Stimulated activated CD8-positive, alpha-beta memory T cell treated with anti-CD3 and anti-CD28 coated beads, Interleukin-15, amount 100 ng/mL, for 1 hour (primary cell): ENCODE results near the gene ARPC4.

Experiments
- DNase-seq: peaks from one replicate; pipeline ENCODE4 v3.0.0-alpha.2; 2020; ENCODE audit warnings: low read depth

The ARPC4 gene

DNA sequence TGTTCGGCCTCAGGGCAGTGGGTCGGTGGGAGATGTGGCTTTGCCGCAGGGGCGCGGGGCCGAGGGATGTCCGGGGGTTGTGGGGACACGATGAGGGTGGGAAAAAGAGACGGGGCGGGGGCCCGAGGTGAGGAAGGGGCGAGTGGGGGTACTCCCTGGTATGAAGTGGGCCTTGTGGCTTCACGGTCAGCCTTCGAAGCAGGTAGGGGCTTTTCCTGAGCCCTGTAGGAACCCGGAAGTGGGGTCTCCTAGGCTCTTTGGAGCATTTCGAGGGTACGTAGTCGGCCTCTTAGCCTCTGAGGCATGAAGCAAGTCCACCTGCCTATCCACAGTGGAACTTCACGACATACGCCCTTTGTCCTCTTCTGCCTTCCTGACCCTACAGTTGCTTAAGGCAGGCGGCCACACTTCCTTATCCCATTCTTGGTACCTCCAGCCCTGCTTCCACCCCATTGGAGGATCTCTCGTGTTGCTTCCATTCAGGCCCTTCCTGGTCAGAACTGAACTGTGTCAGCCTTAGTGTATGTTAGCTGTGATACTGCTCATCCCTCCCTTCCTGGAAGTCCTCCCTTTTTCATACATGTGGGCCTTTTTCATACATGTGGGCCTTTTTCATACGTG lies 389 bp downstream of the ARPC4 start:
- DNase-seq, result no peak

- DNase-seq, result no peak
These were observed 1.5 kb downstream of the ARPC4 start for GRCh38 chr3:9794400-9794799.

- DNase-seq, result no peak
These were observed 2.3 kb downstream of the ARPC4 start for GRCh38 chr3:9795207-9795606.

DNA sequence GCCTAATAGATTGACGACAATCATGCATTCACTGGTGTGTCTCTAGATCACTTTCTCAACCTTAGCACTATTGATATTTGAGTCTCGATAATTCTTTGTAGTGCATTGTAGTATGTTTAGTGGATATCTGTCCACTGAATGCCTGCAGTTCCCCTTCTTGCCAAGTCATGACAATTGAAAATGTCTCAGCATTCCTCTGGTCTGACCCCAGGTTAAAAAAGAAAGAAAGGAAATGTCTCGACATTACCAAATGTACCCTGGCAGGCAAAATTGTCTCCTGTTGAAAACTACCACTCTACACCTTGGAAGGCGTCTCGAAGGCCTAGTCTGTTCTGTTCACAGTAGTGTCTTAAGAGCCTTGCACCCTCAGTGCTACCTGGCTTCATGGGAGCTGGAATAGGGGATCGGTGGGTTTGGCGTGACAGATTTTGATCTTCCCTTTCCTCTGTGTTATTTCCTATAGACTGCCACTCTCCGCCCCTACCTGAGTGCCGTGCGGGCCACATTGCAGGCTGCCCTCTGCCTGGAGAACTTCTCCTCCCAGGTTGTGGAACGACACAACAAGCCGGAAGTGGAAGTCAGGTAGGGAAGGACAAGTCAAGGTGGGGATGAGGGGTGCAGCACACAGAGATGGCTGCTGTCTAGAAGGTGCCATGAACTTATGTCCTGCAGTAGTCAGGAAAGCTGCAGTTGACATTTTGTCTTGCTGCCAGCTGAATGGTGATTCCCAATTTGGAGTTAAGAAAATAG lies 4.5 kb downstream of the ARPC4 start:
- no peak for DNase-seq

- no peak for DNase-seq
These were observed 7.6 kb downstream of the ARPC4 start for GRCh38 chr3:9800529-9800928.

GRCh38 chr3:9803494-9803893 lies 10.6 kb downstream of the ARPC4 start:
- DNase-seq, result no peak

- DNase-seq, result no peak
These were observed 12.1 kb downstream of the ARPC4 start for GRCh38 chr3:9804996-9805395.

- no peak for DNase-seq
These were observed 13.3 kb downstream of the ARPC4 start for GRCh38 chr3:9806137-9806536.

DNA sequence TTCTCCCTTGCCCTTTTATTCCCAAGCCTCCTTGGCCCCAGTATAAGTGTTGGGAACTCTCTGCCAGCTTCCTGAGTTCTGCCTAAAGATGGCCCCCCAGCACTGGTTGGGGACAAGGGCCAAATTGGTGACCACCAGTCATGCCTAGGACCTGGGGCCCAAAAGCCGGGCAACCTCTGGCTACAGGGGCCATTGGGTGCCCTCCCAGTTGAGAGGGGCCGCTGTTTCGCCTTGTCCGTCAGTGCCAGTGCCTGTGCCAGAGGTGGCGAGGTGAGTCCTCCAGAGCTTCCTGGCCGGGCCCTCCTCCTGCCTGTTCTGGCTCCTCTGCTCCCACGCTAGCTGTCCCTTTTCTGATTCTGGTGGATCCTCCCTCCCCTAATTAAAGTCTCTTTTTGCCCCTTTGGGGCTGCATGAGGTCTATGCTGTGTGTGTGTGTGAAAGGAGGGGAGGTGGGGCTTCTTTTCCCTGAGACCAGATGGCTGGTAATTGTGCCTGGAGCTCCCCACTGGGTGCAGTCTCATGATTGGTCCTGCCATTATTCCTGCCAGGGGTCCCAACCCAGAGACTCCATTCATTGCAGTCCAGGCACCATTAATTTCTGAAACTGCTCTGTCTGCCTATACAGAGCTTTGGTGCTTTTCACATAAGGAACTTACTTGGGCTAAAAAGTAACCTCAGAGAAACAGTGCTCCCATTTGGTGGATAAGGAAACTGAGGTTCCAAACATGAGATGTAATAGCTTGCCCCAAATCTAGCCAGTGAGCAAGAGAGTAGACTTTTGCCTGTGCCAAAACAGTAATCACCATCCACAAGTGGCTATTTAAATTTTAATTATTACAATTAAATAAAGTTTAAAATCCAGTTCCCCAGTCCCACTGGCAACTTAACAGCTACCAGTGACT lies 14.1 kb downstream of the ARPC4 start:
- DNase-seq, result no peak

DNA sequence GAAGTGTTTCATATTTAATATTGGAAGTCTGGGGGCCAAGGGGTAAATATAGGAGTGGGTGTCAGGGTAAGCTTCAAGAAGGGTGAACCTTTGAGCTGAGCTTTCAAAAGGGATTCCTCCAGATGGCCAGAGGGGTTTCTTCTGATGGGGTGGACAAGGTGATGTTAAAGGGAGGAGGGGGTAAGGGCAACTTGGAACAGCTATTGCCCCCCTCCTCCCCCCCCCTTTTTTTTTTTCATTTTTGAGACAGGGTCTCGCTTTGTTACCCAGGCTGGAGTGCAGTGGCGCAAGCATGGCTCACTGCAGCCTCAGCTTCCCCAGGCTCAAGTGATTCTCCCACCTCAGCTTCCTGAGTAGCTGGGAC lies 15.1 kb downstream of the ARPC4 start:
- DNase-seq, result no peak

DNA sequence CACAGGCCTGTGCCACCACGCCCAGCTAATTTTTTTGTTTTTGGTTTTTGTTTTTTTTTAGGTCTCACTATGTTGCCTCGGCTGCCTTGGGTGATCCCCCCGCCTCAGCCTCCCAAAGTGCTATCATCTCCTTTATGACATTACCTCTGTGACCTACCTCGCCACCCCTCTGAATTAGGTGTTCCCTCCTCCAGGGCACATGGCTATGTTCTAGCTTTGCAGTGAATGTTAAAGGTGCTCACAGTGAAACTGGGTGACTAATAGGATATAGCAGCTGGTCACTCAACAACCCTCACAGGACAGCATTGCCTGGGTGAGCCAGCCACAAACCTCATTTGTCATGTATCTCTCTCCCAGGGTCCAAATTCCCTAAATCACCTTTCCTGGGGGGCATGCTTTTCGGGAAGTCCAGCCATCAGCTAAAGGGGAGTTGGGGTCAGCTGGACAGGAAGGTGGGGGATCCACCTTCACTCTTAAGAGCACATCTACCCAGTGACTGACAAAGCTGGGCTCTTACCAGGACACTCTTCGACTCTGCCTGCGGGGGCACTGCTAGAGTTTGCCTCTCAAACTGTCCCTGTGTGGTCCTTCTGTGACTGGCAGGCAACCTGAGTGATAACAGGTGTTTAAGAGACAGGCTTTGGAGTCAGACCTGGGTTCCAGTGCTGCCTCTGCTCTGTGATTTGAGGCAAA lies 15.6 kb downstream of the ARPC4 start:
- peak; percentile 13 for DNase-seq

GRCh38 chr3:9809239-9809614 lies 16.3 kb downstream of the ARPC4 start:
- no peak for DNase-seq

GRCh38 chr3:9809615-9810432 lies 16.9 kb downstream of the ARPC4 start, which contains the start of gene TTLL3:
Gene TTLL3 (plus strand): TSS chr3:9810262. CDS start chr3:9810662, 400 bp downstream.
- DNase-seq, result peak; percentile 8

- no peak for DNase-seq
These were observed 17.5 kb downstream of the ARPC4 start for GRCh38 chr3:9810433-9810770.

DNA sequence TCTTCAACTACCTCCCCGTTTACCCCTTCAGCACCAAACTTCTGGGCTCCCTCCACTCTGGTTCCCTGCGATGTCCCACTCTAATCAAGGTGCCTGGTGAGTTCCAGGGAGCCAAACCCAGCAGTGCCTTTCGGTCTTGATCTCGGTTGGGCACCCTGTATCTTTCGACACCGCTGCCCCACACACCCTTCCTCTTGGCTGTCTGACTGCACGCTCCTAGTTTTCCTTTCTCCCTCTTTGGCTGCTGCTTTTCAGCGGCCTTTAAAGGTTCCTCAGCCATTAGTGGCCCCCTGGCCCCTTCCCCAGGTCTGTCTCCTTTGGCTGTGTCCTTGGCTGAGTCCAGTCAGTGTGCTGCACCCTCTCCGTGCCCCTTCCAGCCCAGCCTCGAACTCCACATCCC lies 18.0 kb downstream of the ARPC4 start:
- no peak for DNase-seq

- no peak for DNase-seq
These were observed 20.1 kb downstream of the ARPC4 start for GRCh38 chr3:9812870-9813483.

DNA sequence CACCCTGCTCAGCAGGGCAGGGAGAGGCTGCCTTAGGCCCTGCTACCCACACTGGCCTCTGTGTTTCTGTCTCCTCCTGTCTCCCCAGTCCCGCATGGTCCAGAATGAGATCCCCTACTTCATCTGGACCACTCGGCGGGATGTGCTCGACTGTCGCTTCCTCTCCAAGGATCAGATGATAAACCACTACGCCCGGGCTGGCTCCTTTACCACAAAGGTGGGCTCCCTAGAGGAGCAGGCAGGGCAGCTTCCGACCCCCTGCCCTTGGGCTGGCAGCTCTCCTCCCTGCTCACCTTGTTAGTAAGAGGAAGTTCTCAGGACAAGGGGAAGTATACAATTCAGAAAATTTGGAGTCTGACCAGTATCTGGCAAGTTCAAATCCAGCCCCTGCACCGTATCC lies 23.1 kb downstream of the ARPC4 start:
- DNase-seq, result no peak

DNA sequence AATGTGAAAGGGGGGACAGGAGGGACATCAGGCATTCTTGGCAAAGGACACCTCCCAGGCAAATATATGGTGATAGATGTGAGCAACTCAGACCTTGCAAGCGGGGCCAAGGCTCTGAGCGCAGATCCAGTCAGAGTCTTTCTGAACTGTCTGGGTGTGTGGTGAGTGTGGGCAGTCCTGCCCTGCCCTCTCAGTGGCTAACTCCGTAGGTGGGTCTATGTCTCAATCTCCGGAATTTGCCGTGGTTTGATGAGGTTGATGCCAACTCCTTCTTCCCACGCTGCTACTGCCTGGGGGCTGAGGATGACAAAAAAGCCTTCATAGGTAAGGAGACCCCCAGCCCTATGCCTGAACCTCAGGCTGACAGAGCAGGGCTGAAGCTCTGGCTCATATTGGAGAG lies 24.6 kb downstream of the ARPC4 start:
- DNase-seq, result no peak

DNA sequence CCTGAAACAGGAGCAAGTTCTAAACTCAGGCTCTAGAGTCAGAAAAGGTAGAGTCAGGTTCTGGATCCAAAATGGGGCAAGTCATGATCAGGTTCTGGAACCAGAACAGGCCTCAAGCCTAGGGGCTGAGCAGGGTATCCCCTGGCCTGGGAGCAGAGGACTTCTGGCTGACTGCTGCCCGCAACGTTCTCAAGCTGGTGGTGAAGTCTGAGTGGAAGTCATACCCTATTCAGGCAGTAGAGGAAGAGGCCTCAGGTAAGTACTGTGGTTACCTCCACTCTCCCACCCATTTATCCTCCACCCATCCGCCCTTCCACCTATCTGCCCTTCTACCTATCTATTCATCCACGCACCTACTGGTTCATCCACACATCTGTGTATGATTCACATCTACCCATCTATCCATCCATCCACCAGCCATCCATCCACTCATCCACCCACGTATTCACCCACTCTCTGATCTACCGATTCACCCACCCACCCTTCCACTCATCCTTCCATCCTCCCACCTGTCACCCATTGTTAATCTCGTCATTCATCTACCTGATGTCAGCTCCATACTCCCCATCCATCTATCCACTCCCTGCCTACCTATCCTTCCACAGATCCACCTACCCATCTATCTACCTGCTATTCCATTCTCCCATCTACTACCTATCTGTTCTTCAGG lies 25.9 kb downstream of the ARPC4 start:
- DNase-seq, result no peak

DNA sequence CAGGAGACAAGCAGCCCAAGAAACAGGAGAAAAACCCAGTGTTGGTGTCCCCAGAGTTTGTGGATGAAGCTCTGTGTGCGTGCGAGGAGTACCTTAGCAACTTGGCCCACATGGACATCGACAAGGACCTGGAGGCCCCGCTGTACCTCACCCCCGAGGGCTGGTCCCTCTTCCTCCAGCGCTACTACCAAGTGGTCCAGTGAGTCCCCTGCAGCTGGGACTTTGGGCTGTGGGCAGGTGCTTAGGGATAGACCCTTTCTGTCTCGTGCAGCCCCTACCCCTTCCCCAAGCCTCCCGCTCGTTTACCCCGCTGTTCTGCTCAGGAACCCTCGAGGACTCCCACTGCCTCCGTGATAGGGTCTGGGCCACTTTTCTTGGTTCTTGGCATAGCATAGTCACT lies 27.7 kb downstream of the ARPC4 start:
- no peak for DNase-seq

- DNase-seq, result no peak
These were observed 28.1 kb downstream of the ARPC4 start for GRCh38 chr3:9820946-9821345.
